Colonic mucosa (tissue), 4 donors: ENCODE data around the gene ALDH3B1. TPM values are rescaled to one million over a fixed set of nuclear protein-coding genes. Genes with fewer than 3 reads are reported as not detected.

Source experiments
- DNase-seq: peaks from one replicate; pipeline ENCODE4 v3.0.0-alpha.2; 2020
- H3K27ac ChIP-seq: fragments of 200-600 bp; one replicate; pipeline ENCODE4 v1.8.0; 2021
- H3K27me3 ChIP-seq: fragments of 200-600 bp; one replicate; pipeline ENCODE4 v1.8.0; 2021
- H3K36me3 ChIP-seq: fragments of 200-600 bp; one replicate; pipeline ENCODE4 v1.8.0; 2021
- H3K4me1 ChIP-seq: fragments of 200-600 bp; one replicate; pipeline ENCODE4 v1.8.0; 2021; ENCODE audit warnings: mild to moderate bottlenecking
- H3K4me3 ChIP-seq: fragments of 200-600 bp; one replicate; pipeline ENCODE4 v1.8.0; 2021
- H3K9ac ChIP-seq, 2 donors: one replicate each; pipeline ENCODE4 v1.7.0; 2013; ENCODE audit warnings: control low read depth in 2 of 2, low read depth in 2 of 2, low read length in 2 of 2
- H3K9me3 ChIP-seq: fragments of 200-600 bp; one replicate; pipeline ENCODE4 v1.8.0; 2021
- intact Hi-C: fragments of 100-400 bp; cut with DNase I; formaldehyde crosslinking; loops from one replicate; pipeline ENCODE4 v1.14.1; 2022
- total RNA-seq, 2 donors: library from RNA; stranded (reverse); fragmentation: NEBNext Ultra II Directional in 1 of 2; extraction: Animal tissue kit (Norgen Biotek cat#: 25700) in 1 of 2; gene quantifications; one replicate each; pipeline ENCODE4 v1.2.1, GENCODE V29; 2021
- TF ChIP-seq, protein P1 (sequence below): fragments of 200-600 bp; IDR thresholded peaks from one replicate; pipeline ENCODE4 v1.8.0; 2022; ENCODE audit warnings: antibody characterized with exemption, mild to moderate bottlenecking
- donor health status: healthy.
- donor health status: DM: no; HTN: no; CAD: no.
- donor health status: DM: no; HTN: no; CAD: no.

ALDH3B1 gene
- total RNA-seq, 2 donors from 2014 or later = 17.7 to 18.8 TPM

DNA sequence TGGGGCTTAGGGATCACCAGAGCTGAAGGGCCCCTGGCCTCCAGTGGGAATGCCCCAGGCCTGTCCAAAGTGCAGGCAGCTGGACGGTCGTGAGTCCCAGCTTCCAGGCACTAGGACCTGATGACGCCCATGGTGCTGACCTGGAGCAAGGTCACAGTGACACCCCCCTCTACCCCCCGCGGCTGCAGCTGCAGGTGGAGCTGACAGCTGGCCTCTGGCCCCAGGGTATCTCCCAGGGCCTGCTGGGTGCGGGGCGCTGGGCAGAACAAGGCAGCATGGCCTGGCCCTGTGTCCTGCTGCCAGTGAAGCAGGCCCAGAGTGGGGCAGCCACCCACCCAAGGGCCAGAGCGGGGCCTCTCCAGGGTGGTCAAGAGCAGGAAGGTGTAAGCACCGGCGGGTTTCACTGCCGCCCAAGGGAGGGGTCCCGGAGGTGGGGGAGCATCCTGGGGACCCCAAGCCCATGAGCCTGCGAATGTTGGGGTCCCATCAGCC is 28.1 kb downstream of the ALDH3B1 start:
- H3K9ac ChIP-seq = peak overlapping the region; percentile 92 to 97
- no peaks in the 10 kb centered on the region for H3K9me3 ChIP-seq
- H3K27ac ChIP-seq = peak overlapping the region; percentile 70
- no peak for DNase-seq
- H3K4me3 ChIP-seq = peak overlapping the region; percentile 86
- peaks cover 6% of the 10 kb centered on the region for H3K36me3 ChIP-seq
- intact Hi-C loops = no loop called here
- H3K27me3 ChIP-seq = no peaks in the 10 kb centered on the region
- H3K4me1 ChIP-seq = peaks cover 18% of the 10 kb centered on the region
- TF ChIP-seq, protein P1, sequence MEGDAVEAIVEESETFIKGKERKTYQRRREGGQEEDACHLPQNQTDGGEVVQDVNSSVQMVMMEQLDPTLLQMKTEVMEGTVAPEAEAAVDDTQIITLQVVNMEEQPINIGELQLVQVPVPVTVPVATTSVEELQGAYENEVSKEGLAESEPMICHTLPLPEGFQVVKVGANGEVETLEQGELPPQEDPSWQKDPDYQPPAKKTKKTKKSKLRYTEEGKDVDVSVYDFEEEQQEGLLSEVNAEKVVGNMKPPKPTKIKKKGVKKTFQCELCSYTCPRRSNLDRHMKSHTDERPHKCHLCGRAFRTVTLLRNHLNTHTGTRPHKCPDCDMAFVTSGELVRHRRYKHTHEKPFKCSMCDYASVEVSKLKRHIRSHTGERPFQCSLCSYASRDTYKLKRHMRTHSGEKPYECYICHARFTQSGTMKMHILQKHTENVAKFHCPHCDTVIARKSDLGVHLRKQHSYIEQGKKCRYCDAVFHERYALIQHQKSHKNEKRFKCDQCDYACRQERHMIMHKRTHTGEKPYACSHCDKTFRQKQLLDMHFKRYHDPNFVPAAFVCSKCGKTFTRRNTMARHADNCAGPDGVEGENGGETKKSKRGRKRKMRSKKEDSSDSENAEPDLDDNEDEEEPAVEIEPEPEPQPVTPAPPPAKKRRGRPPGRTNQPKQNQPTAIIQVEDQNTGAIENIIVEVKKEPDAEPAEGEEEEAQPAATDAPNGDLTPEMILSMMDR = no peak

DNA sequence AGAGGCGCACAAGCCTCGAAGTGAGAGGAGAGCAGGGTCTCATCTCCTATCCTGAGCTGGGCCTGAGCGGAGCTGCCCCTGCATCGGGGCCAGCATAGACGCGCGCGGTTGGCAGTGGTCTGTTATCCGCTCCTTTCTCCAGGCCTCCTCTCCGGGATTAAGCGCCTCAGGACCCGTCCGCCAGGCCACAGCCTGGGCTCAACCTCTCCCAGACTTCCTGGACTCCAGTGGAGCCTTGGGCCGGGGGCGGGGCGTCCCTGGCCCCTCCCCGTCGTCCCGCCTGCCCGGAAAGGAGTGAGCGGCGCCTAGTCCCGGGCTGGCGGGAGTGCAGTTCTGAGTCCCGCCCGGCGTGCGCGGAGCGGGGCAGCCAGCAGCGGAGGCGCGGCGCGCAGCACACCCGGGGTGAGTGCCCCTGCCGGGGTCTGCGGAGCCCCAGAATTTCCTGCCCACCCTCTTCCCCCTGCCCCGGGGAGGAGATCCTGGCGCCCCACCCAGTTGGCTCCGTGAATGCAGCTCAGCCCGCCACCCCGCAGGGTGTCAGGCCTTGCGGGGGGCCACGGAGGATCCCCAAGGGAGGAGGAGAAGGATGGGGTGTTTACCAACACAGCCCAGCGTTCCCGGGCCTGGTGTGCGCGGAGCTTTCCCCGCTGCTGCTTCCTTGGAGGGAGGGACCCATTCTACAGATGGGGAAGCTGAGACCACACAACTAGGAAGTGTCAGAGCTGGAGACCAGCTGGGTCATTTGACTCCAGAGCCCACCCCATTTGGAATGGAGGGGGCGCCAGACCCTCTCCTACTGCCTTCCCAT is 28.8 kb downstream of the ALDH3B1 start, which contains the start of gene TCIRG1:
TSS of gene TCIRG1 (plus strand) at position 308 of the 808 bp plus-strand sequence. CDS start 2,247 bp downstream, outside the sequence.
- Histone ChIP-seq H3K4me3 (peak within 1 kb of the TSS; percentile 86), H3K27ac (peak within 1 kb of the TSS; percentile 70), H3K36me3 (peaks cover 6% of the 10 kb centered on the region), H3K27me3 (no peaks in the 10 kb centered on the region), H3K9me3 (no peaks in the 10 kb centered on the region), H3K9ac (peak within 1 kb of the TSS; percentile 92 to 97), H3K4me1 (peaks cover 18% of the 10 kb centered on the region)
- intact Hi-C loops = no loop called here
- peak; percentile 93 for DNase-seq
- TF ChIP-seq, protein P1 = no peak

DNA sequence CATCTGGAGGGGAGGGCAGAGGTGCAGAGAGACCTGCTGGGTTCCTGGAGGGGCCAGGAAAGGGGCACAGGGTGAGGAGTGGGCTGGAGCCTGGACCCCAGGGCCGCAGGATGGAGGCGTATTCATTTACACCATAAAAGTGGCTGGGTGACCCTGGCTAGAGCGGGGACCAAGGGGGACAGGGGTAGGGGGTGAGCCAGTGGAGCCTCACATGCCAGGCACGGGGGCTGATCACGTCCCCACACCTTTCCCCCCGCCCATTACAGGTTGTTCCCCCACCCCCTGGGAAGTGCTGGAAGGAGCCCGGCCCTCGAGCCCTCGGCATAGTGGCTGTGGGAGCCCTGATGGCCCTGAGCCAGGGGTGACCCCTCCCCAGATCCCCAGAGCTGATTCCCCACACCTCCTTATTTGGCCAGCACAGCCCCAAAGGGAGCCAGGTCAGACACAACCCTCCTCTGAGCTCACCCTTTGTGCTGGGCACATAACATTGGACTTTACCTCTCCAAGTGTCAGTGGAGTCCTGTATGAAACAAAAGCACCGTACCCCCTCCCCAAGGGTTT is 29.5 kb downstream of the ALDH3B1 start:
- TF ChIP-seq, protein P1 = no peak
- no peaks in the 10 kb centered on the region for H3K27me3 ChIP-seq
- no peaks in the 10 kb centered on the region for H3K9me3 ChIP-seq
- H3K9ac ChIP-seq = peak overlapping the region; percentile 92 to 97
- H3K4me1 ChIP-seq = peaks cover 18% of the 10 kb centered on the region
- H3K27ac ChIP-seq = peak overlapping the region; percentile 70
- peaks cover 13% of the 10 kb centered on the region for H3K36me3 ChIP-seq
- no peak for DNase-seq
- peak overlapping the region; percentile 86 for H3K4me3 ChIP-seq
- intact Hi-C loops = loop anchor here (10.0 kb wide), 1 partner anchor 165 kb away; no protein-coding TSS in a partner anchor

DNA sequence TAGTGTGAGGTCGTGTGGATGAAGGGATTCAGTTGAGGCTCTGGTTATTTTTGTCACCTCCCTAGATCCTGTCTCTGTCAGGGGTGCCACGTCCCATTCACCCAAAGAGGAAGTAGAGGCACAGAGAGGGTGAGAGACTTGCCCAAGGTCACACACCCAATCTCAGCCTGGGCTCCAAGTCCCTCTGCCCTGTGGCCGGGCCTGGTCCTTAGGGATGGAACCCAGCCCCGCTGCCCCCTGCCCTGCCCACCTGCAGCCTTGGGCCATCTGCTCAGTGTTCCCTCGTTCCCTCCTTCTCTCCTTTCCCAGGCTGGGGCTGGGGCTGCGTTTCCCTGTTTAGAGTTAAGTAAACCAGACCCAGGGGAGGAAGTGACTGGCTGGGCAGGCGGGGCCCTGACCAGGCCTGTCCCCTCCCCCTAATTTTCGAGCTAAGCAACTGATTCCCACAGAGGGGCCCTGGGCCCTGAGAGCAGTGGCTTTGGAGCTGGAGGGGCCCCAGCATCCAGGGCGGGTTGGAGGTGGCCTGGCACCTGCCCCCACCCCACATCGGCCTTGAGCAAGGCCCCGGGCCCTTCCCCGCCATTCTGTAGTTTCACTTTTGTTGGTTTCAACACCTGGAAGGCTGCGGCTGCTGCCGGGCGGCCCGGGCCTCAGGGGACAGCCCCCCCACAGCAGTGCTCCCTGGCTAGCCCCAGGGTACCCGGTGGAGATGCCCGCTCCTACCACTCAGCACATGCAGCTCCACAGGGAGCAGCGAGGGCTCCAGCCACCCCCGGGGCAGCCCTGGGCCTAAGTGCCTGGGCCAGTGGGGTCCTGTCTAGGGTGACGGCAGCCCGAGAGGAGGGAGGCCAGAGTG is 30.2 kb downstream of the ALDH3B1 start:
- TF ChIP-seq, protein P1 = no peak
- peak overlapping the region; percentile 86 for H3K4me3 ChIP-seq
- peak; percentile 78 for DNase-seq
- H3K36me3 ChIP-seq = peaks cover 13% of the 10 kb centered on the region
- no peaks in the 10 kb centered on the region for H3K9me3 ChIP-seq
- intact Hi-C loops = loop anchor here (10.0 kb wide), 1 partner anchor 164 kb away; no protein-coding TSS in a partner anchor
- peaks cover 18% of the 10 kb centered on the region for H3K4me1 ChIP-seq
- H3K27ac ChIP-seq = peak overlapping the region; percentile 70
- peak overlapping the region; percentile 87 to 92 for H3K9ac ChIP-seq
- no peaks in the 10 kb centered on the region for H3K27me3 ChIP-seq
